Right cardiac atrium (tissue), 5 donors: ENCODE measurements around the gene CHST14. TPM values are rescaled to one million over a fixed set of nuclear protein-coding genes. Genes with fewer than 3 reads are reported as not detected.

ENCODE experiments used
- ATAC-seq, 2 donors: fragments of 200-7000 bp; cut with Tn5 transposase; one replicate each; pipeline versions ENCODE4 v1.8.0 to v1.9.1; 2020; ENCODE audit warnings: moderate library complexity in 2 of 2, mild to moderate bottlenecking in 1 of 2
- DNase-seq, 3 donors: peaks; one replicate each; pipeline ENCODE4 v3.0.0-alpha.2; 2020
- H3K27ac ChIP-seq: one replicate; pipeline ENCODE4 v1.5.1; 2013; ENCODE audit warnings: mild to moderate bottlenecking, low read length, control low read depth, moderate library complexity
- H3K27me3 ChIP-seq: one replicate; pipeline ENCODE4 v1.6.1; 2013; ENCODE audit not compliant: control insufficient read depth, insufficient read depth
- H3K4me1 ChIP-seq: one replicate; pipeline ENCODE4 v1.6.1; 2013; ENCODE audit warnings: low read length; ENCODE audit not compliant: control insufficient read depth, insufficient read depth
- H3K4me3 ChIP-seq: one replicate; pipeline ENCODE4 v1.5.1; 2013; ENCODE audit warnings: low read length, control low read depth
- H3K9me3 ChIP-seq: one replicate; pipeline ENCODE4 v1.6.1; 2013; ENCODE audit warnings: low read length; ENCODE audit not compliant: control insufficient read depth
- WGBS: extraction: QIAGEN DNeasy Blood & Tissue Kit; methylation state at CpG from one replicate; pipeline ENCODE4 v1.1.7; 2013; 5-methylcytosine and 5-hydroxymethylcytosine counted together
- intact Hi-C, 4 donors: fragments of 100-400 bp; cut with DNase I; formaldehyde crosslinking; loops; one replicate each; pipeline versions ENCODE4 v1.11.0 to v1.14.0; 2022 to 2023
- polyA plus RNA-seq: library from polyadenylated mRNA; stranded (reverse); fragments of 200-250 nt; gene quantifications from one replicate; pipeline ENCODE4 v1.2.3, GENCODE V29; 2013
- total RNA-seq, 4 donors: library from RNA; stranded (reverse); fragmentation: NEBNext Ultra II Directional; extraction: Animal tissue kit (Norgen Biotek cat#: 25700); gene quantifications; one replicate each; pipeline ENCODE4 v1.2.1, GENCODE V29; 2021
- donor health status: healthy with polysubstance abuse.
- donor health status: DM: no; HTN: yes; CAD: no.
- donor health status: DM: no; HTN: no; CAD: no.
- donor health status: DM: no; HTN: yes; CAD: no; lungs with severe emphysema.
- donor health status: DM: yes; HTN: yes; CAD: no.

The CHST14 gene
- total and polyA plus RNA-seq, 5 donors = 11.5 to 13.9 (median 11.9) TPM

GRCh38 chr15:40474581-40474980, 3.8 kb downstream of the CHST14 start:
- Histone ChIP-seq H3K4me1 (peaks cover 5% of the 10 kb centered on the region), H3K27ac (no peak overlapping the region), H3K4me3 (no peak overlapping the region), H3K27me3 (no peaks in the 10 kb centered on the region), H3K9me3 (no peaks in the 10 kb centered on the region)
- intact Hi-C loops = no loop called here
- DNase-seq = no peak
- no peak for ATAC-seq
- WGBS = 81% methylated on average over 8 of the region's 8 CpGs

- Histone ChIP-seq H3K27me3 (no peaks in the 10 kb centered on the region), H3K9me3 (no peaks in the 10 kb centered on the region), H3K4me1 (no peaks in the 10 kb centered on the region), H3K27ac (no peak overlapping the region), H3K4me3 (no peak overlapping the region)
- DNase-seq = no peak
- intact Hi-C loops = no loop called here
- WGBS = 55% methylated on average over 5 of the region's 5 CpGs
- ATAC-seq = no peak
Measured at GRCh38 chr15:40477642-40478327, 7.0 kb downstream of the CHST14 start.

GRCh38 chr15:40479024-40479423, 8.2 kb downstream of the CHST14 start:
- DNase-seq (no peak), ATAC-seq (no peak)
- Histone ChIP-seq H3K27me3 (no peaks in the 10 kb centered on the region), H3K4me1 (no peaks in the 10 kb centered on the region), H3K9me3 (no peaks in the 10 kb centered on the region), H3K4me3 (no peak overlapping the region), H3K27ac (no peak overlapping the region)
- intact Hi-C loops = no loop called here

- H3K4me3 ChIP-seq = no peak overlapping the region
- H3K9me3 ChIP-seq = no peaks in the 10 kb centered on the region
- H3K4me1 ChIP-seq = no peaks in the 10 kb centered on the region
- DNase-seq (no peak), ATAC-seq (no peak)
- 74% methylated on average over 1 of the region's 1 CpG for WGBS
- intact Hi-C loops = no loop called here
- H3K27me3 ChIP-seq = no peaks in the 10 kb centered on the region
- H3K27ac ChIP-seq = no peak overlapping the region
Measured at GRCh38 chr15:40481341-40482074, 10.7 kb downstream of the CHST14 start.

- ATAC-seq (no peak), DNase-seq (no peak)
- no peak overlapping the region for H3K27ac ChIP-seq
- no peaks in the 10 kb centered on the region for H3K4me1 ChIP-seq
- intact Hi-C loops = no loop called here
- no peaks in the 10 kb centered on the region for H3K27me3 ChIP-seq
- H3K9me3 ChIP-seq = no peaks in the 10 kb centered on the region
- no peak overlapping the region for H3K4me3 ChIP-seq
- WGBS = 87% methylated on average over 2 of the region's 2 CpGs
Measured at GRCh38 chr15:40483919-40484318, 13.1 kb downstream of the CHST14 start.

- no peaks in the 10 kb centered on the region for H3K27me3 ChIP-seq
- no peak for ATAC-seq
Measured at GRCh38 chr15:40486066-40486770, 15.4 kb downstream of the CHST14 start.

GRCh38 chr15:40487816-40488682, 17.3 kb downstream of the CHST14 start:
- Histone ChIP-seq H3K4me1 (no peaks in the 10 kb centered on the region), H3K27ac (no peak overlapping the region), H3K27me3 (no peaks in the 10 kb centered on the region), H3K9me3 (no peaks in the 10 kb centered on the region), H3K4me3 (no peak overlapping the region)
- no peak for DNase-seq
- WGBS = 90% methylated on average over 35 of the region's 35 CpGs
- intact Hi-C loops = no loop called here
- no peak for ATAC-seq

More at GRCh38 chr15:40486066-40486770, 15.4 kb downstream of the CHST14 start:
- Histone ChIP-seq H3K27ac (no peak overlapping the region), H3K9me3 (no peaks in the 10 kb centered on the region), H3K4me3 (no peak overlapping the region), H3K4me1 (no peaks in the 10 kb centered on the region)
- 86% methylated on average over 36 of the region's 36 CpGs for WGBS
- no peak for DNase-seq
- intact Hi-C loops = no loop called here

- H3K9me3 ChIP-seq = no peaks in the 10 kb centered on the region
- ATAC-seq (no peak), DNase-seq (no peak)
- H3K4me3 ChIP-seq = no peak overlapping the region
- 82% methylated on average over 47 of the region's 47 CpGs for WGBS
- no peak overlapping the region for H3K27ac ChIP-seq
- H3K27me3 ChIP-seq = no peaks in the 10 kb centered on the region
- intact Hi-C loops = no loop called here
- H3K4me1 ChIP-seq = no peaks in the 10 kb centered on the region
Measured at GRCh38 chr15:40489274-40490175, 18.7 kb downstream of the CHST14 start.

GRCh38 chr15:40493089-40493840, 22.5 kb downstream of the CHST14 start:
- no peak for ATAC-seq

More at GRCh38 chr15:40493089-40493840, 22.5 kb downstream of the CHST14 start:
- Histone ChIP-seq H3K4me1 (no peaks in the 10 kb centered on the region), H3K9me3 (no peaks in the 10 kb centered on the region), H3K27ac (no peak overlapping the region), H3K4me3 (no peak overlapping the region), H3K27me3 (no peaks in the 10 kb centered on the region)
- intact Hi-C loops = no loop called here
- 81% methylated on average over 8 of the region's 8 CpGs for WGBS
- no peak for DNase-seq
